Measurements from ENCODE around the gene TSPAN4. TPM values are rescaled to one million over a fixed set of nuclear protein-coding genes. Genes with fewer than 3 reads are reported as not detected.

TSPAN4 gene
- total RNA-seq, 1 donor from 2014 or later, result 175 TPM

DNA sequence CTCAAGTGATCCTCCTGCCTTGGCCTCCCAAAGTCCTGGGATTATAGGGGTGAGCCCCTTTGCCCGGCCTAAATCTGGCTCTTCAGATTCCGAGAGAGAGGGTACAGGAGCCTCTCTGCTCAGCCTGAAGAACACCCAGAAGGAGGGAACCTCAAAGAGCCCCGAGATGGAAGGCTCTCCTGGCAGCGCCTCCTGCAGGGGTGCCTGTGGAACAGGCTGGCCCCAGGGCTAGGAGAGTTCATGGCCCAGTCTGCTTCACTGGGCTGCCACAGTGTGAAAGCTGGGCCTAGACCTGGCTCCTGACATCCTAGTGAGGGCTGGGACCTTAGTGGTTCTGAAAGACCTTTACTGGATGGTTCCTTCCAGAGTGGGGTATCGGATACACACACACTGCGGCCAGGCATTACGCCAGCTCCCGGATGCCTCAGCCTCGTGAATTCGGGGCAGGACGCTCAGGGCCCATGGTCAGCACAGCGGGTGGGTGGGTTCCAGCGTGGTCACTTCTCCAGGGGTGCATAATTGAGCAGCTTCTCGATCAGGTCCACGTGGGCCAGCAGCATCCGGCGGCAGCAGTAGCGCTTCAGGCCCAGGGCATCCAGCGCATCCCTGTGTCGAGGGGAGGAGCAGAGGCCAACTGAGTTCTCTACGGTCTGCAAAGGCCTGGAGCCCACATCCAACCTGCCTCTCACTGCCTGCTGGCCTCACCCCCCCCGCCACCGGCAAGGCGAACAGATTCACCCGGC, 2.6 kb upstream of the TSPAN4 start:
- H3K4me3 Mint-ChIP-seq (ENCODE audit: unreplicated experiment), result peak overlapping the region; percentile 81
- H3K36me3 Mint-ChIP-seq (ENCODE audit: unreplicated experiment), result peaks cover 8% of the 10 kb centered on the region
- no peak for DNase-seq (ENCODE audit: extremely low spot score, unreplicated experiment)
- TF ChIP-seq, protein P1, sequence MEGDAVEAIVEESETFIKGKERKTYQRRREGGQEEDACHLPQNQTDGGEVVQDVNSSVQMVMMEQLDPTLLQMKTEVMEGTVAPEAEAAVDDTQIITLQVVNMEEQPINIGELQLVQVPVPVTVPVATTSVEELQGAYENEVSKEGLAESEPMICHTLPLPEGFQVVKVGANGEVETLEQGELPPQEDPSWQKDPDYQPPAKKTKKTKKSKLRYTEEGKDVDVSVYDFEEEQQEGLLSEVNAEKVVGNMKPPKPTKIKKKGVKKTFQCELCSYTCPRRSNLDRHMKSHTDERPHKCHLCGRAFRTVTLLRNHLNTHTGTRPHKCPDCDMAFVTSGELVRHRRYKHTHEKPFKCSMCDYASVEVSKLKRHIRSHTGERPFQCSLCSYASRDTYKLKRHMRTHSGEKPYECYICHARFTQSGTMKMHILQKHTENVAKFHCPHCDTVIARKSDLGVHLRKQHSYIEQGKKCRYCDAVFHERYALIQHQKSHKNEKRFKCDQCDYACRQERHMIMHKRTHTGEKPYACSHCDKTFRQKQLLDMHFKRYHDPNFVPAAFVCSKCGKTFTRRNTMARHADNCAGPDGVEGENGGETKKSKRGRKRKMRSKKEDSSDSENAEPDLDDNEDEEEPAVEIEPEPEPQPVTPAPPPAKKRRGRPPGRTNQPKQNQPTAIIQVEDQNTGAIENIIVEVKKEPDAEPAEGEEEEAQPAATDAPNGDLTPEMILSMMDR (IDR thresholded peaks at IDR 0.05), result peak; percentile 39
- H3K4me1 Mint-ChIP-seq (ENCODE audit: unreplicated experiment), result peaks cover 39% of the 10 kb centered on the region
- H3K9me3 Mint-ChIP-seq (ENCODE audit: unreplicated experiment), result no peaks in the 10 kb centered on the region
- no peaks in the 10 kb centered on the region for H3K27me3 Mint-ChIP-seq (ENCODE audit: unreplicated experiment)
- peak overlapping the region; percentile 23 for H3K27ac Mint-ChIP-seq (ENCODE audit: unreplicated experiment)

DNA sequence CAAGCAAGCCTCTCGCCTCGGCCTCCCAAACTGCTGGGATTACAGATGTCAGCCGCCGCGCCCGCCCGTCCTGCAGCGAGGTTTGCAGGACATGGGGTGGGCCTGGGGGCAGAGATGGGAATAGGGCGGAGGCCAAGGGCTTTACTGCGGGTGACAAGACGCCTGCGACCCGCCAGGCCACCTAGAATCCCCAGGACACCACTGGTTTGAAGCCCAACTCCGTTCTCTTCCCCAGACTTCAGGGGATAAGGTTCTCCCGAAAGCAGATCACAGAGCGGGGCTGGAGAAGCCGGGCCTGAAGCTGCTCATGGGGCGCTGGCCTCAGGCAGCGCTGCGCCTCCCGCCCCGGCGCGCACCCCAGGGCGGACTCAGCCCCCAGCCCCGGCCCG, 677 bp upstream of the TSPAN4 start:
- Mint-ChIP-seq H3K4me1 (ENCODE audit: unreplicated experiment) (peaks cover 55% of the 10 kb centered on the region), H3K9me3 (ENCODE audit: unreplicated experiment) (no peaks in the 10 kb centered on the region), H3K4me3 (ENCODE audit: unreplicated experiment) (peak overlapping the region; percentile 81), H3K27ac (ENCODE audit: unreplicated experiment) (peak overlapping the region; percentile 78), H3K36me3 (ENCODE audit: unreplicated experiment) (peaks cover 8% of the 10 kb centered on the region), H3K27me3 (ENCODE audit: unreplicated experiment) (no peaks in the 10 kb centered on the region)
- DNase-seq (ENCODE audit: extremely low spot score, unreplicated experiment), result no peak
- TF ChIP-seq, protein P1 (IDR thresholded peaks at IDR 0.05), result no peak

DNA sequence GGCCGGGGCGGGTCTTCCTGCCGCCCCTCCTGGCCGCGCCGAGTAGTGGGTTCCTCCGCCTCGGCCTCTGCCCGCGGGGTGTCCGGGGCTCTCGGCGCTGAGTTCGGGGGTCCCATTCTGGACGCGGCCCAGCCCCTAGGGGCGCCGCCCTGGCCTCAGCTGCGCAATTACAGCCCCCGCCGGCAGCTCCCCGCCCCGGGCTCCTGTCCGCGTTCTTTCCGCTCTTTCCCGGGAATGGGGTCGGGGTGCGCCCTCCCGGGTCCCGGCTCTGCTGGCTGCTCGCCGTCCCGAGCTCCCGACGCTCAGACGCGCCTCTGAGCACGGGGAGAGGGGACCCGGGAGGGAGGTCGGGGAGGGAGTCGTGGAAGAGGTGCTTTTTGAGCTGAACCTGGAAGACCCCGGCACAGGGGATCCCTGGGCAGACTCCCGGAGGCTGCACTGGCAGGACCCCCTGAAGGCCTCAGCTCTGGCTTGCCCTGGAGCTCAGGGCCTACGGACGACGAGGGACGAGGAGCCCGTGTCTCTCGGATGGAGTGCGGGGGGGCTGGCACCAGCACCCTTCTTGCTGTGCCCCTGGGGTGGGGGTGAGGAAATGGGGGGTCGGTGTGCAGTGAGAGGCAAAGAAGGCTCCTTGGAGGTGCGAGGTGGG, 558 bp downstream of the TSPAN4 start:
- Mint-ChIP-seq H3K4me3 (ENCODE audit: unreplicated experiment) (peak overlapping the region; percentile 85), H3K9me3 (ENCODE audit: unreplicated experiment) (no peaks in the 10 kb centered on the region), H3K4me1 (ENCODE audit: unreplicated experiment) (peaks cover 57% of the 10 kb centered on the region), H3K27me3 (ENCODE audit: unreplicated experiment) (no peaks in the 10 kb centered on the region), H3K27ac (ENCODE audit: unreplicated experiment) (peak overlapping the region; percentile 93), H3K36me3 (ENCODE audit: unreplicated experiment) (peaks cover 8% of the 10 kb centered on the region)
- no peak for DNase-seq (ENCODE audit: extremely low spot score, unreplicated experiment)
- TF ChIP-seq, protein P1 (IDR thresholded peaks at IDR 0.05), result peak; percentile 16

DNA sequence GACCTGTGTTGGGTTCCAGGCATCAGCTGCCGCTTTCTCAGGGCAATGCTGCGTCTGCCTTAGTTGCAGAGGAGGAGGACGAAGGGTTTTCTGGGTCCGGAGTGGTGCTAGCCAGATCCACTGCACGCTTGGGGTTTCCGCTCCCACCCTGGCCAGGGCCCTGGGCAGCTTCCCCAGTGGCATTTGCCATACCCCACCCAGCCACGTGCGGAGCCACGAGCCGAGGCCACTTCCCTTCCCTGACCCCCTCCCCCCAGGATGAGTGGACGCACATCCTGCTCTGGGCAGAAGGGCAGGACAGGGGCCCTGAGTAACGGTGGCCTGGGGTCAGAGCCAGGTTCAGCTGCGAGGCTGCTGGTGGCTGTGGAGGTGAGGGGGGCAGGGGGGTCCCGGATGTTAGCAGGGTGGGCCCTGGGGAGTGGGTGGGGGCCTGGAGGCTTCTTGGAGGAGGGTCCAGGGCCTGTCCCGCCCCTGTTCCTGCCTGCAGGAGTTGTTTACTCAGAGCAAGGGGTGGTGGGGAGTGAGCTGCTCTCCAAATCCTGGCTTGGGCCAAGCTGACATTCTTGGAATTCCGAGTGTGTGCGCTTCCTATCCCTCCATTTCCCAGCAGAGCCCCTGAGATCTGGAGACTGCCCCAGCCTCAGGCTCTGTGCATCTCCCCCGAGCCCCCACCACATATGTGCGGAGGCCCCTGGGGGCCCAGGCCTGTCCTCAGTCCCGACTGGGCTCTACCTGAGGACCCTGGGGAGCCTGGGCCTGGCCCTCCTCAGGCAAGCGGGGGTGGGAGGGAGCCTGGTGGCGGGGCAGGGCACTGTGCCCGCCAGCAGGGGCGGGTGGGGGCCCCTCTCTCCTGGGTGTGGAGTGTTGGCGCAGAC, 1.4 kb downstream of the TSPAN4 start:
- H3K27ac Mint-ChIP-seq (ENCODE audit: unreplicated experiment), result peak overlapping the region; percentile 93

More for the DNA sequence above, 1.4 kb downstream of the TSPAN4 start:
- peak overlapping the region; percentile 85 for H3K4me3 Mint-ChIP-seq (ENCODE audit: unreplicated experiment)
- H3K4me1 Mint-ChIP-seq (ENCODE audit: unreplicated experiment), result peaks cover 57% of the 10 kb centered on the region
- no peaks in the 10 kb centered on the region for H3K9me3 Mint-ChIP-seq (ENCODE audit: unreplicated experiment)
- peaks cover 8% of the 10 kb centered on the region for H3K36me3 Mint-ChIP-seq (ENCODE audit: unreplicated experiment)
- TF ChIP-seq, protein P1 (IDR thresholded peaks at IDR 0.05), result no peak
- peak; percentile 95 for DNase-seq (ENCODE audit: extremely low spot score, unreplicated experiment)
- H3K27me3 Mint-ChIP-seq (ENCODE audit: unreplicated experiment), result no peaks in the 10 kb centered on the region
